ENCODE measurements around the gene GJC2. TPM values are rescaled to one million over a fixed set of nuclear protein-coding genes. Genes with fewer than 3 reads are reported as not detected.
A peak's percentile ranks its signal among the peaks of the same experiment; 100 is the strongest.

The GJC2 gene
- total RNA-seq, 2 donors from 2014 or later: 0.95 to 3.6 TPM

GRCh38 chr1:228165372-228166169, 15.8 kb downstream of the GJC2 start, which contains the start of gene IBA57:
Gene IBA57, plus strand, starts transcription at chr1:228165804. Its CDS starts 13 bp downstream, at chr1:228165817.
- Histone ChIP-seq H3K27ac (peak within 1 kb of the TSS; percentile 98 to 99), H3K27me3 (replicated peaks; ENCODE audit: insufficient read depth) (no peaks in the 10 kb centered on the region), H3K36me3 (no peaks in the 10 kb centered on the region), H3K4me1 (ENCODE audit: control insufficient read depth in 1 of 2, low read depth in 2 of 2) (peaks cover 3 to 17% of the 10 kb centered on the region in 2 donors), H3K4me3 (peak within 1 kb of the TSS; percentile 90), H3K9me3 (no peaks in the 10 kb centered on the region)
- TF ChIP-seq CTCF (IDR thresholded peaks at IDR 0.05): peak; percentile 90
- ATAC-seq (ENCODE audit: insufficient number of reproducible peaks, low FRiP score, low read depth): peak; percentile 95
- DNase-seq (ENCODE audit: low spot score): peak; percentile 95

- peak; percentile 28 for TF ChIP-seq CTCF (IDR thresholded peaks at IDR 0.05)
- ATAC-seq (ENCODE audit: insufficient number of reproducible peaks, low FRiP score, low read depth): peak; percentile 10
- H3K4me1 ChIP-seq (ENCODE audit: control insufficient read depth in 1 of 2, low read depth in 2 of 2): peaks cover 3 to 17% of the 10 kb centered on the region in 2 donors
- no peaks in the 10 kb centered on the region for H3K36me3 ChIP-seq
- peak; percentile 52 for DNase-seq (ENCODE audit: low spot score)
- peak overlapping the region; percentile 98 to 99 for H3K27ac ChIP-seq
- no peaks in the 10 kb centered on the region for H3K27me3 ChIP-seq (replicated peaks; ENCODE audit: insufficient read depth)
- H3K4me3 ChIP-seq: peak overlapping the region; percentile 90
- no peaks in the 10 kb centered on the region for H3K9me3 ChIP-seq
Measured at GRCh38 chr1:228166170-228166936, 16.6 kb downstream of the GJC2 start.

GRCh38 chr1:228168563-228169270, 19.0 kb downstream of the GJC2 start:
- DNase-seq (ENCODE audit: low spot score) (no peak), ATAC-seq (ENCODE audit: insufficient number of reproducible peaks, low FRiP score, low read depth) (no peak)
- no peak for TF ChIP-seq CTCF (IDR thresholded peaks at IDR 0.05)
- Histone ChIP-seq H3K4me3 (no peak overlapping the region), H3K36me3 (no peaks in the 10 kb centered on the region), H3K27ac (no peak overlapping the region), H3K27me3 (replicated peaks; ENCODE audit: insufficient read depth) (no peaks in the 10 kb centered on the region), H3K4me1 (ENCODE audit: control insufficient read depth in 1 of 2, low read depth in 2 of 2) (peaks cover 3 to 12% of the 10 kb centered on the region in 2 donors), H3K9me3 (no peaks in the 10 kb centered on the region)

- no peak for DNase-seq (ENCODE audit: low spot score)
- no peak for ATAC-seq (ENCODE audit: insufficient number of reproducible peaks, low FRiP score, low read depth)
- Histone ChIP-seq H3K4me3 (no peak overlapping the region), H3K27ac (no peak overlapping the region), H3K9me3 (no peaks in the 10 kb centered on the region), H3K27me3 (replicated peaks; ENCODE audit: insufficient read depth) (no peaks in the 10 kb centered on the region), H3K36me3 (no peaks in the 10 kb centered on the region), H3K4me1 (ENCODE audit: control insufficient read depth in 1 of 2, low read depth in 2 of 2) (peaks cover 3 to 12% of the 10 kb centered on the region in 2 donors)
- no peak for TF ChIP-seq CTCF (IDR thresholded peaks at IDR 0.05)
Measured at GRCh38 chr1:228169345-228169744, 19.6 kb downstream of the GJC2 start.

Data from thoracic aorta (tissue), 2 donors.